Myometrial cell (primary cell): Measurements from ENCODE around the gene NOS1AP. TPM values are rescaled to one million over a fixed set of nuclear protein-coding genes. Genes with fewer than 3 reads are reported as not detected.

Experiments
- total RNA-seq: library from RNA; depleted of rRNA; stranded (reverse); fragments of >200 nt; gene quantifications from 2 replicates; pipeline ENCODE4 v1.2.3, GENCODE V29; 2015

Gene NOS1AP
- total RNA-seq, result 0.18 and 0.29 TPM in 2 replicates

GRCh38 chr1:162069334-162070093, at the start of gene NOS1AP:
Gene NOS1AP, plus strand, starts transcription at chr1:162069691. Its CDS starts 487 bp downstream, at chr1:162070178.

GRCh38 chr1:162023547-162024501, 45.7 kb upstream of the NOS1AP start, which contains the start of gene OLFML2B:
Gene OLFML2B, minus strand, starts transcription at chr1:162023869. Its CDS starts 439 bp downstream, at chr1:162023430.

GRCh38 chr1:162376691-162377090, 307.2 kb downstream of the NOS1AP start, which contains the start of gene SPATA46:
Gene SPATA46, minus strand, starts transcription at chr1:162376854. Its CDS starts 64 bp downstream, at chr1:162376790.

GRCh38 chr1:162381383-162381782, 311.9 kb downstream of the NOS1AP start, which contains the start of gene C1orf226:
Gene C1orf226, plus strand, starts transcription at chr1:162381728. Its CDS starts 174 bp downstream, at chr1:162381902.

GRCh38 chr1:162412002-162412401, 342.5 kb downstream of the NOS1AP start, which contains the start of gene SH2D1B:
Gene SH2D1B, minus strand, starts transcription at chr1:162412136. Its CDS starts 120 bp downstream, at chr1:162412016.

Other genes with a start within 250 kb of the NOS1AP start
- gene OLFML2B, start 45.8 kb upstream of the NOS1AP start, total RNA-seq, result 1.2 and 2.0 TPM in 2 replicates